SHP77 (cell line): Measurements from ENCODE around the gene SGCE.
"Not testable (repeated sequence)": the region's sequence is repeated elsewhere in the genome, so short reads cannot be mapped to it uniquely, and the experiment has no call there.

ENCODE experiments used
- DNase-seq, 2 experiments: peaks; one replicate each; lab custom pipeline; 2025; lab: John Stamatoyannopoulos, UW

The SGCE gene, protein sequence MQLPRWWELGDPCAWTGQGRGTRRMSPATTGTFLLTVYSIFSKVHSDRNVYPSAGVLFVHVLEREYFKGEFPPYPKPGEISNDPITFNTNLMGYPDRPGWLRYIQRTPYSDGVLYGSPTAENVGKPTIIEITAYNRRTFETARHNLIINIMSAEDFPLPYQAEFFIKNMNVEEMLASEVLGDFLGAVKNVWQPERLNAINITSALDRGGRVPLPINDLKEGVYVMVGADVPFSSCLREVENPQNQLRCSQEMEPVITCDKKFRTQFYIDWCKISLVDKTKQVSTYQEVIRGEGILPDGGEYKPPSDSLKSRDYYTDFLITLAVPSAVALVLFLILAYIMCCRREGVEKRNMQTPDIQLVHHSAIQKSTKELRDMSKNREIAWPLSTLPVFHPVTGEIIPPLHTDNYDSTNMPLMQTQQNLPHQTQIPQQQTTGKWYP

GRCh38 chr7:94655848-94656657 lies at the start of gene SGCE:
SGCE (minus strand) TSS chr7:94656133; CDS start chr7:94656098, 35 bp downstream.
- peak; percentile 80 for DNase-seq

DNA sequence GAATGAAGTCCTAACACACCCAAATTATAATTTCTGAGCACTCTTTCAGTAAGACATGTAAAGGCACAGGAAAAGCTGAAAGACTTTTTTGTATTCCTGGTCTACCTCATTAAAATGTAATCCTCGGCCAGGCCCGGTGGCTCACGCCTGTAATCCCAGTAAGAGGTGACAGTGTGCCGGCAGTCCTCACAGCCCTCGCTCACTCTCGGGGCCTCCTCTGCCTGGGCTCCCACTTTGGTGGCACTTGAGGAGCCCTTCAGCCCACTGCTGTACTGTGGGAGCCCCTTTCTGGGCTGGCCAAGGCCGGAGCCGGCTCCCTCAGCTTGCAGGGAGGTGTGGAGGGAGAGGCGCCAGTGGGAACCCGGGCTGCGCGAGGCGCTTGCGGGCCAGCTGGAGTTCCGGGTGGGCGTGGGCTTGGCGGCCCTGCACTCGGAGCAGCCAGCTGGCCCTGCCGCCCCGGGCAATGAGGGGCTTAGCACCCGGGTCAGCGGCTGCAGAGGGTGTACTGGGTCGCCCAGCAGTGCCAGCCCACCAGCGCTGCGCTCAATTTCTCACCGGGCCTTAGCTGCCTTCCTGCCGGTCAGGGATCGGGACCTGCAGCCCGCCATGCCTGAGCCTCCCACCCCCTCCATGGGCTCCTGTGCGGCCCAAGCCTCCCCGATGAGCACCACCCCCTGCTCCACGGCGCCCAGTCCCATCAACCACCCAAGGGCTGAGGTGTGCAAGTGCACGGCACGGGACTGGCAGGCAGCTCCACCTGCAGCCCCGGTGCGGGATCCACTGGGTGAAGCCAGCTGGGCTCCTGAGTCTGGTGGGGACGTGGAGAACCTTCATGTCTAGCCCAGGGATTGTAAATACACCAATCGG lies 49.5 kb upstream of the SGCE start:
- DNase-seq: not testable (repeated sequence)

GRCh38 chr7:94701555-94701973 lies 45.6 kb upstream of the SGCE start:
- DNase-seq: no peak

DNA sequence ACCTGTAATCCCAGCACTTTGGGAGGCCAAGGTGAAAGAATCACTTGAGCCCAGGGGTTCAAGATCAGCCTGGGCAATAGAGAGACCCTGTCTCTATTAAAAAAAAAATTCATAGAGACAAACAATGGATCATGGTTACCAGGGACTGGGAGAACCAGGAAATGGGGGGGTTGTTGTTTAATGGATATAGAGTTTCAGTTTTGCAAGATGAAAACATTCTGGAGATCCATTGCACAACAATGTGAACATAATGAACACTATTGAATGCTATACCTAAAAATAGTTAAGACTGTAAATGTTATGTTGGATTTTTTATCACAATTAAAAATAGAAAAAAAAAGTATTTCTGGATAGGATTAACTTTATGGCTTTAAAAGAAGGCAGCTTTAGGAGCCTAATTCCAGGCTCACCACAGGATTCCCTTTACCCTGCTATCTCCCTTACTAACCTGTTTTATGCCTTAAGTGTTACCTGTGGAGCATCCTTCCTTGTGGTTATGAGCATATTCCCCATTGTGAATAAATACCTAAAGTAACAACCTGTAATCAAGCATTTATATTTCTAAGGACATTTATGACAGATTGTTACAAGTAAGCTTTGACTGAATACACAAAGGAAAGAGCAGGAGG lies 45.1 kb upstream of the SGCE start:
- no peak for DNase-seq

GRCh38 chr7:94698275-94698674 lies 42.3 kb upstream of the SGCE start:
- no peak for DNase-seq

DNA sequence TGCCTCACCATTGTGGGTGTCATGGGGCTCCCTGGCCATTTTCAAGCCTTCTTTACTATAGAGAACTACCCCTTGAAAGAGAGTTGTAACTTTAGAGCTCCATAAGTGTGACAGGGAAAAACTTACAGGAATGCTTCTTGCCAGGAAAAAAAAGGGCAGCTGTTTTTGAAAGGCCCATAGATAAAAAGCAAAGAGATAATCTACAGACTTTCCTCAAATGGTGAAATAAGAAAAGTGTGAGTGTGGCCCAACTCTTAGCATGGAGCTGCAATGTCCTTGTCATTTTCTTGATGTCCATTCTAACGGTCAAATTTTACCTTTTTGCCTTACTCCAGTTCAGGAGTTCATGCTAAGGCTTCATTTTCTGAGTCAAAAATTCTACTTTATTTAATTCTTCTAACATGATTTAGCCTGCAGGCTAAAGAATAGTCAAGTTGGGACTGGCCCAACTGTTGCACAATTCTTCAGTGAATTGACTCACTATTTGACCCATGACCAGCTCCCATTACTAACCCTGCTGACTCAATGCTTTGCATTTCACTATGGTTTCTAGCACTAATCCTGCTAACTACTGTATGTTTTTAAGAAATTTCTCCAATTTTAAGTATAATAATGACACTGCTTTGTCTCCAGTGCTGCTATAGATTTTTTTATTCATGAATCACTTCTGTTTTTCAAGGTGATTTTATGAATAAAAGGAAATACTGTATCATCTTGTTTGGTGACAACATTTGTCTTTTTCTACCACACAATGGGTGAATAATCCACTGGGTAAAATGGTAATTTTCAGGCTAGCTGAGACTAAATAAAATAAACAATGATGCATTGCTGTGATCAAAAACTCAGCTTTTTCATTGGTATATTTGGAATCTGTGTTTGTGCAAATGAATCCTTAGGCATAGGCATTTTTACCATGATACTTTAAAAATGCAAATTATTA lies 41.4 kb upstream of the SGCE start:
- DNase-seq: no peak

DNA sequence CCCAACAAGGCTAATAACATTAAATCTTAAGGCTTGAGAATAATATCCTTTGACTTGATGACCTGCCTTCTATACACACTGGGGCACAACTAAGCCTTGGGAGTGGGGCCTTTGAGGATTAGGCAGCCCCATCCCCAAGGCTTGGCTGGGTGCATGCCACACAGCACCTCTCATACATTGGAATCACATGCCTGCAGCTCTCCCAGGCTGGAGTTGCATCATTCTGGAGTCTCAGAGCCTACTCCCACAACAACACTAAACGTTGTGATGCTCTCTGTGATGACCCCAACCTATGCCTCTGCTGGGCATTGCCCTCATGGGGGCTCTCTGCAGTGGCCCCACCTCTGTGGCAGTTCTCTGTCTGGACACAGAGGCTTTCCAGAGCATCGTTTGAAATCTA lies 31.9 kb upstream of the SGCE start:
- DNase-seq: no peak

DNA sequence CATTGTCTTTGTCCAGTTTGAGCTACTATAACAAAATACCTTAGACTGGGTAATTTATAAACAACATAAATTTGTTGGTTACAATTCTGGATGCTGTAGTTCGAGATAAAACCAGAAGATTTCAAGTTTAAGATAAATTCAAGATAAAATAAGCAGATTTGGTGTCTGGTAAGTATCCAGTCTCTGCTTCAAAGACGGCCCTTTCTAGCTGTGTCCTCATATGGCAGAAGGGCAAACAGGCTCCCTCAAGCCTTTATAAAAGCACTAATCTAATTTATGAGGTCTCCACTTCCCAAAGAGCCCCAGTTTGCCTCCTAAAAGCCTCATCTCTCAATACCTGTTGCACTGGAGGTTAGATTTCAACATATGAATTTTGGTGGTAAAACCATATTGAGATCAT lies 31.1 kb upstream of the SGCE start:
- DNase-seq: no peak

GRCh38 chr7:94683066-94683465 lies 27.1 kb upstream of the SGCE start:
- no peak for DNase-seq

GRCh38 chr7:94679358-94679757 lies 23.4 kb upstream of the SGCE start:
- no peak for DNase-seq

DNA sequence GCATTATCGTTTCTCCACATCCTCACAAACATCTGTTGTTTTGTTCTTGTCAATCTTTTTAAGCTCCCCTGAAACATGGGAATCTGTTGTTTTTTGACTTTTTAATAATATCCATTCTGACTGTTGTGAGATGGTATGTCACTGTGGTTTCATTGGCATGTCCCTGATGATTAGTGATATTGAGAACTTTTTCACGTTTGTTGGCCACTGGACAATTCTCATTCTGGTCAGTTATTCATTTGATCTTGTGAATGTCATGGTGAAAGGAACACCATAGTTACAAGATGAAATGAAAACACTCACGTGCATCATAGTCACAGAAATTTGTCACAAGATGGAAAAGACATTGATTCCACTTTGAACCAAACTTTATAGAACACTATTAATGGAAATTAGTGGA lies 20.5 kb upstream of the SGCE start:
- no peak for DNase-seq

DNA sequence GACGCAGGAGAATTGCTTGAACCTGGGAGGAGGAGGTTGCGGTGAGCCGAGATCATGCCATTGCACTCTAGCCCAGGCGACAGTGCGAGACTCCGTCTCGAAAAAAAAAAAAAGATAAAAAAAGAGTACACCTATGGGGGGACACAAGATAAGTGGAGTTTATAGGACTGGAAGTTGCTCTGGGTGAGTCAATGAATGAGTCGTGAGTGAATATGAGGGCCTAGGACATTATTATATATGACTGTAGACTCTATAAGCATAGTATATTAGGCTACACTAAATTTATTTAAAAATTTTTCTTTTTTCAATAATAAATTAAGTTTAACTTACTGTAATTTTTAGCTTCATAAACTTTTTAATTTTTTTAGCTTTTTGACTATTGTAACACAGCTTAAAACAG lies 19.4 kb upstream of the SGCE start:
- DNase-seq: no peak

- DNase-seq: no peak
Observed at GRCh38 chr7:94671444-94672235, 15.7 kb upstream of the SGCE start.

DNA sequence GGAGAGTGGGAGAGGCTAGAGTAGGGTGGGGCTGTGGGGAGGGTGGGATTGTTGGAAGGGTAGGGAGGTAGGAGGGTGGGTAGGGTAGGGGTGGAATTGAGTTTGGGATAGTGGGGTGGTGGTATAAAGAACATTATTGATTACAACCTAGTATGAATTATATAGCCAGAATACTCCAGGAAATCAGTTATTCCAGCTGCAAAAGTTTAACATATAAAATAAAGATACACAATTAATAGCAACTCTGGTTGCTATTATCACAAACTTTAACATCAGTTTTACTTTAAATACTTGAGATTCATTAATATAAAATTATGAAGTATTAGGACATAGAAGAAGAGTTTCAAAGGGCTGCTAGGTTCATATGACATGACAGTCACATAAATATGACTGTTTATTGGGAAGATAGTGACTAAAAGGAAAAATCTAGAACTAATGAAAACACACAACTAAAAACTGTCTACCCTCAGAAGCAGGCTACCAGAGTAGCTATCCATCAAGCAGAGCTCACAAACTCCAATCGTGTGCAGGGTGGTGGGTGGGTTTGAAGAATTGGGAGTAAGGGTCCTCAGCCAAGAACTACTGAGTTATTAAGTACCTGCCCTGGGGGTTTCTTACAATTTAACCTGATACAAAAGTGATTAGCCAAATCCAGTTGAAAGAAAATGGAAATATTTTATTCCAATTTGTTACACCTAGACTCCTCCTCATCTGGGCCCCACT lies 14.0 kb upstream of the SGCE start:
- no peak for DNase-seq

DNA sequence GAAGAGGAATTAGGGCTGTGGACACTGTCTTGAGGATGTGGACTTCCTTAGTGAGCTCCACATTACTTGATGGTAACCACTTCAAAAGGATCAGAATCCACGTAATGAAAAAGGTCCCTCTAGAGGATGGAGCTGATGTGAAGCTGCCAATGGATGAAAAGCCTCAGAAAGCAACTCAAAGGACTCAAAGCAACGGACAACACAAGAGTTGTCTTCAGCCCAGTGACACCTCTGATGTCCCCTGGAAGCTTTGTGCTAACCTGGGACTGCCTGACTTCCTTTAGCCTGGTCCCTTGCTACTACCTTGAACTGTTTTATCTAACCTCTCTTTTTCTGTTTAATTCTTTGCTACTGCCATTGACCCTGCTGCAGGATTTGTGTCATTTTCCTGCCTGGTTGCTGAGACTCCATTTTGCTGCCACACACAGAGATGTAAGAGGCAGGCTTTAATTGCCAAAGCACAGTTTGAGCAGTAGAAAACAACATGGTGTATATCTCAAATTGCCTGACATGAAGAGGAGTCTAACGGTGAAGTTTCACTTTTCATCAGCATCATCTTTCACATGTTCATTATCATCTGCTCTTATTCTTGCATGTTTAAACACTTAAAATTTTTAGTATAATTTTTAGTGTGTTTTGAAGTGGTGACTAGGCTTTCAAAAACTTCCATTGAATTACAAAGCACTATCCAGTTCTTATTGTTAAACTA lies 11.1 kb upstream of the SGCE start:
- DNase-seq: no peak

GRCh38 chr7:94665426-94665825 lies 9.5 kb upstream of the SGCE start:
- no peak for DNase-seq

GRCh38 chr7:94664023-94664422 lies 8.1 kb upstream of the SGCE start:
- DNase-seq: no peak

- DNase-seq: no peak
Observed at GRCh38 chr7:94662548-94662947, 6.6 kb upstream of the SGCE start.
